GM23248 (cell line): ENCODE results near the gene LRRN1.

Experiments
- EZH2 ChIP-seq: fragments of 200-600 bp; sonication (generic); IDR thresholded peaks from 2 replicates; pipeline ENCODE4 v1.6.1; 2018; ENCODE audit warnings: antibody characterized with exemption, mild to moderate bottlenecking; ENCODE audit not compliant: insufficient read depth, poor library complexity, severe bottlenecking
- EZH2phosphoT487 ChIP-seq: fragments of 200-600 bp; sonication (generic); IDR thresholded peaks from 2 replicates; pipeline ENCODE4 v1.6.1; 2018; ENCODE audit warnings: antibody characterized with exemption, moderate library complexity, mild to moderate bottlenecking, low read depth; ENCODE audit not compliant: insufficient read depth

- TF ChIP-seq EZH2 (no peak), EZH2phosphoT487 (no peak)
Observed at GRCh38 chr3:3817865-3818264, 18.6 kb downstream of the LRRN1 start.
